Esophagus (tissue), 2 donors: ENCODE data around the gene SERGEF. TPM values are rescaled to one million over a fixed set of nuclear protein-coding genes. Genes with fewer than 3 reads are reported as not detected.

Experiments
- H3K27ac ChIP-seq, 2 donors: one replicate each; pipeline ENCODE4 v1.5.1; 2013; ENCODE audit warnings: low read depth in 2 of 2, mild to moderate bottlenecking in 2 of 2, inconsistent platforms in 1 of 2, low read length in 1 of 2, moderate library complexity in 1 of 2
- H3K27me3 ChIP-seq, 2 donors: one replicate each; pipeline ENCODE4 v1.6.1; 2013; ENCODE audit warnings: low read length in 2 of 2, control low read depth in 1 of 2, mild to moderate bottlenecking in 1 of 2; ENCODE audit not compliant: insufficient read depth in 2 of 2, control insufficient read depth in 1 of 2
- H3K36me3 ChIP-seq, 2 donors: one replicate each; pipeline ENCODE4 v1.6.1; 2013; ENCODE audit warnings: low read length in 1 of 2; ENCODE audit not compliant: control insufficient read depth in 2 of 2, insufficient read depth in 2 of 2
- H3K4me1 ChIP-seq, 2 donors: one replicate each; pipeline ENCODE4 v1.6.1; 2013; ENCODE audit warnings: low read length in 1 of 2; ENCODE audit not compliant: control insufficient read depth in 2 of 2, insufficient read depth in 2 of 2
- H3K4me3 ChIP-seq, 2 donors: one replicate each; pipeline ENCODE4 v1.5.1; 2013; ENCODE audit warnings: low read length in 2 of 2, mild to moderate bottlenecking in 2 of 2, low read depth in 1 of 2, moderate library complexity in 1 of 2
- H3K9me3 ChIP-seq, 2 donors: one replicate each; pipeline ENCODE4 v1.6.1; 2013; ENCODE audit warnings: mild to moderate bottlenecking in 2 of 2, low read depth in 1 of 2, low read length in 1 of 2, moderate library complexity in 1 of 2; ENCODE audit not compliant: control insufficient read depth in 2 of 2, insufficient read depth in 1 of 2
- WGBS, 2 donors: extraction: QIAGEN DNeasy Blood & Tissue Kit; methylation state at CpG; one replicate each; pipeline ENCODE4 v1.1.7; 2013; 5-methylcytosine and 5-hydroxymethylcytosine counted together
- polyA plus RNA-seq, 2 donors: library from polyadenylated mRNA; stranded (reverse); fragments of 200-250 nt; gene quantifications; one replicate each; pipeline ENCODE4 v1.2.3, GENCODE V29; 2013
- donor health status: healthy with polysubstance abuse.
- donor health status: Bipolar disorder and iron deficiency.

The SERGEF gene
- polyA plus RNA-seq, 2 donors, result 17.2 to 39.3 TPM

GRCh38 chr11:17803754-17804334 is 209.0 kb downstream of the SERGEF start:
- Histone ChIP-seq H3K9me3 (no peaks in the 10 kb centered on the region), H3K27me3 (no peaks in the 10 kb centered on the region), H3K27ac (no peak overlapping the region), H3K4me1 (no peaks in the 10 kb centered on the region), H3K4me3 (no peak overlapping the region), H3K36me3 (peaks cover 0 to 2% of the 10 kb centered on the region in 2 donors)
- 80 to 90% methylated on average over 7 of the region's 7 CpGs for WGBS, 2 donors

- Histone ChIP-seq H3K9me3 (no peaks in the 10 kb centered on the region), H3K27me3 (no peaks in the 10 kb centered on the region), H3K4me3 (no peak overlapping the region), H3K4me1 (peaks cover 0 to 8% of the 10 kb centered on the region in 2 donors), H3K27ac (no peak overlapping the region), H3K36me3 (peaks cover 0 to 2% of the 10 kb centered on the region in 2 donors)
- WGBS, 2 donors, result 94 to 95% methylated on average over 4 of the region's 4 CpGs
These were observed 210.4 kb downstream of the SERGEF start for GRCh38 chr11:17802491-17802890.

GRCh38 chr11:17801166-17801565 is 211.7 kb downstream of the SERGEF start:
- H3K27me3 ChIP-seq, result no peaks in the 10 kb centered on the region
- H3K4me3 ChIP-seq, result no peak overlapping the region
- peaks cover 0 to 8% of the 10 kb centered on the region in 2 donors for H3K4me1 ChIP-seq
- H3K36me3 ChIP-seq, result peaks cover 0 to 2% of the 10 kb centered on the region in 2 donors
- 98 to 99% methylated on average over 3 to 4 of the region's 4 CpGs for WGBS, 2 donors
- H3K9me3 ChIP-seq, result no peaks in the 10 kb centered on the region
- no peak overlapping the region for H3K27ac ChIP-seq

- Histone ChIP-seq H3K27ac (no peak overlapping the region), H3K27me3 (no peaks in the 10 kb centered on the region), H3K4me1 (peaks cover 0 to 8% of the 10 kb centered on the region in 2 donors), H3K36me3 (peaks cover 0 to 2% of the 10 kb centered on the region in 2 donors), H3K9me3 (no peaks in the 10 kb centered on the region), H3K4me3 (no peak overlapping the region)
- WGBS, 2 donors, result 95 to 98% methylated on average over 5 of the region's 5 CpGs
These were observed 213.7 kb downstream of the SERGEF start for GRCh38 chr11:17799147-17799546.

GRCh38 chr11:17798716-17799115 is 214.1 kb downstream of the SERGEF start:
- 67 to 73% methylated on average over 3 of the region's 3 CpGs for WGBS, 2 donors
- H3K4me3 ChIP-seq, result no peak overlapping the region
- H3K4me1 ChIP-seq, result peaks cover 0 to 8% of the 10 kb centered on the region in 2 donors
- H3K27ac ChIP-seq, result peak overlapping the region in 1 of 2 donors; percentile 56
- peaks cover 0 to 2% of the 10 kb centered on the region in 2 donors for H3K36me3 ChIP-seq
- no peaks in the 10 kb centered on the region for H3K27me3 ChIP-seq
- H3K9me3 ChIP-seq, result no peaks in the 10 kb centered on the region

- Histone ChIP-seq H3K27ac (peak overlapping the region in 1 of 2 donors; percentile 6), H3K36me3 (peaks cover 0 to 2% of the 10 kb centered on the region in 2 donors), H3K9me3 (no peaks in the 10 kb centered on the region), H3K4me3 (no peak overlapping the region), H3K4me1 (peaks cover 0 to 8% of the 10 kb centered on the region in 2 donors), H3K27me3 (no peaks in the 10 kb centered on the region)
- 45 to 62% methylated on average over 6 of the region's 6 CpGs for WGBS, 2 donors
These were observed 214.6 kb downstream of the SERGEF start for GRCh38 chr11:17798253-17798652.

- Histone ChIP-seq H3K27me3 (no peaks in the 10 kb centered on the region), H3K4me3 (no peak overlapping the region), H3K27ac (no peak overlapping the region), H3K4me1 (peaks cover 0 to 8% of the 10 kb centered on the region in 2 donors), H3K9me3 (no peaks in the 10 kb centered on the region), H3K36me3 (no peaks in the 10 kb centered on the region)
- WGBS, 2 donors, result 91 to 97% methylated on average over 2 of the region's 2 CpGs
These were observed 216.7 kb downstream of the SERGEF start for GRCh38 chr11:17796154-17796553.

GRCh38 chr11:17794981-17795380 is 217.9 kb downstream of the SERGEF start:
- H3K4me3 ChIP-seq, result no peak overlapping the region
- no peaks in the 10 kb centered on the region for H3K27me3 ChIP-seq
- no peaks in the 10 kb centered on the region for H3K36me3 ChIP-seq
- H3K4me1 ChIP-seq, result peaks cover 0 to 8% of the 10 kb centered on the region in 2 donors
- WGBS, 2 donors, result 97 to 98% methylated on average over 5 of the region's 5 CpGs
- no peaks in the 10 kb centered on the region for H3K9me3 ChIP-seq
- no peak overlapping the region for H3K27ac ChIP-seq

GRCh38 chr11:17793642-17794170 is 219.1 kb downstream of the SERGEF start:
- no peak overlapping the region for H3K4me3 ChIP-seq
- peaks cover 0 to 8% of the 10 kb centered on the region in 2 donors for H3K4me1 ChIP-seq
- H3K9me3 ChIP-seq, result no peaks in the 10 kb centered on the region
- H3K27me3 ChIP-seq, result no peaks in the 10 kb centered on the region
- H3K27ac ChIP-seq, result no peak overlapping the region
- WGBS, 2 donors, result 81 to 82% methylated on average over 7 of the region's 7 CpGs
- no peaks in the 10 kb centered on the region for H3K36me3 ChIP-seq

- no peaks in the 10 kb centered on the region for H3K4me1 ChIP-seq
- peaks cover 0 to 3% of the 10 kb centered on the region in 2 donors for H3K36me3 ChIP-seq
- H3K9me3 ChIP-seq, result no peaks in the 10 kb centered on the region
- H3K27me3 ChIP-seq, result no peaks in the 10 kb centered on the region
- 95 to 96% methylated on average over 9 of the region's 9 CpGs for WGBS, 2 donors
- no peak overlapping the region for H3K4me3 ChIP-seq
- no peak overlapping the region for H3K27ac ChIP-seq
These were observed 220.7 kb downstream of the SERGEF start for GRCh38 chr11:17792161-17792560.
